Progenitor cell of endocrine pancreas (in vitro differentiated cells): ENCODE results near the gene SELENOT. TPM values are rescaled to one million over a fixed set of nuclear protein-coding genes. Genes with fewer than 3 reads are reported as not detected.

ENCODE experiments used
- DNase-seq: peaks from one replicate; pipeline ENCODE4 v3.0.0; 2021; ENCODE audit warnings: low spot score; ENCODE audit not compliant: unreplicated experiment
- H3K27ac Mint-ChIP-seq: 2 replicates; pipeline ENCODE4 v1.8.0; 2021; ENCODE audit warnings: mild to moderate bottlenecking, moderate library complexity, mixed read lengths
- H3K27me3 Mint-ChIP-seq: 2 replicates; pipeline ENCODE4 v1.8.0; 2021; ENCODE audit warnings: mixed read lengths
- H3K36me3 Mint-ChIP-seq: 2 replicates; pipeline ENCODE4 v1.8.0; 2022; ENCODE audit warnings: mixed read lengths; ENCODE audit not compliant: insufficient read depth
- H3K4me1 Mint-ChIP-seq: 2 replicates; pipeline ENCODE4 v1.8.0; 2021; ENCODE audit warnings: low read depth, mixed read lengths
- H3K4me3 Mint-ChIP-seq: 2 replicates; pipeline ENCODE4 v1.8.0; 2021; ENCODE audit warnings: low read depth, mild to moderate bottlenecking, moderate library complexity, mixed read lengths
- H3K9me3 Mint-ChIP-seq: 2 replicates; pipeline ENCODE4 v1.8.0; 2021; ENCODE audit warnings: low read depth, mixed read lengths
- CTCF ChIP-seq: fragments of 200-600 bp; sonication (generic); IDR thresholded peaks from one replicate; pipeline ENCODE4 v1.5.0; 2021; ENCODE audit warnings: antibody characterized with exemption, mild to moderate bottlenecking; ENCODE audit not compliant: unreplicated experiment
- total RNA-seq: library from RNA; stranded (reverse); gene quantifications from 2 replicates; pipeline ENCODE4 v1.2.1, GENCODE V29; 2021

Gene SELENOT
- total RNA-seq, 1 donor from 2014 or later: 68.1 TPM

DNA sequence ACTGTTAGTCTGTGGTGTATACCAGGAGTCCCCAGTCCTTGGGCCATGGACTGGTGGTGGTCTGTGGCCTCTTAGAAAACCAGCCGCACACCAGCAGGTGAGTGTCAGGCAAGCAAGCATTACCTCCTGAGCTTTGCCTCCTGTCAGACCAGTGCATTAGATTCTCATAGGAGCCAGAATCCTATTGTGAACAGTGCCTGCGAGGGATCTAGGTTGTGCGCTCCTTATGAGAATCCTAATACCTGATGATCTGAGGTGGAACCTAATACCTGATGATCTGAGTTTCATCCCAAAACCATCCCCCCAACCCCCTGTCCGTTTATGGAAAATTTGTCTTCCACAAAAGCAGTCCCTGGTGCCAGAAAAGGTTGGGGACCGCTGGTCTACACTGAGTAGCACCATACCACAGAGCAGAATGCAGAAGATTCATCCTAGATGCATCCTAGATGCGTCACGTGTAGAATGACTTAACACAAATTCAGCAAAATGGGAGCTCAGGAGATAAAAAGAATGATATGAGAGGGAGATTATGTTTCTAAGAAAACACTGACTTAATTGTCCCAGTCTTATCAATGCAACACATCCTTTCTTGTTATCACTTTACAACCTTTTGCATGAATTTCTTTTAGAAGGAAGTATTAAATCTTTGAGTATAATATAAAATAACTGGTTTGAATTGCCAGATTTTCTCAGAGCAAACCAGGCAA lies 28.5 kb downstream of the SELENOT start:
- Mint-ChIP-seq H3K27ac (no peak overlapping the region), H3K4me3 (no peak overlapping the region), H3K9me3 (no peaks in the 10 kb centered on the region), H3K27me3 (no peaks in the 10 kb centered on the region), H3K36me3 (peaks cover 5% of the 10 kb centered on the region), H3K4me1 (no peaks in the 10 kb centered on the region)
- no peak for TF ChIP-seq CTCF
- DNase-seq: no peak

- no peak for DNase-seq
- H3K4me1 Mint-ChIP-seq: no peaks in the 10 kb centered on the region
Measured at GRCh38 chr3:150635076-150635475, 32.0 kb downstream of the SELENOT start.

GRCh38 chr3:150635526-150635925 lies 32.4 kb downstream of the SELENOT start:
- no peaks in the 10 kb centered on the region for H3K9me3 Mint-ChIP-seq
- no peak for DNase-seq
- no peaks in the 10 kb centered on the region for H3K36me3 Mint-ChIP-seq
- no peaks in the 10 kb centered on the region for H3K4me1 Mint-ChIP-seq
- no peak for TF ChIP-seq CTCF
- H3K27ac Mint-ChIP-seq: no peak overlapping the region
- no peak overlapping the region for H3K4me3 Mint-ChIP-seq
- no peaks in the 10 kb centered on the region for H3K27me3 Mint-ChIP-seq

More at GRCh38 chr3:150635076-150635475, 32.0 kb downstream of the SELENOT start:
- no peaks in the 10 kb centered on the region for H3K27me3 Mint-ChIP-seq
- no peak for TF ChIP-seq CTCF
- H3K36me3 Mint-ChIP-seq: no peaks in the 10 kb centered on the region
- H3K9me3 Mint-ChIP-seq: no peaks in the 10 kb centered on the region
- H3K27ac Mint-ChIP-seq: no peak overlapping the region
- H3K4me3 Mint-ChIP-seq: no peak overlapping the region

DNA sequence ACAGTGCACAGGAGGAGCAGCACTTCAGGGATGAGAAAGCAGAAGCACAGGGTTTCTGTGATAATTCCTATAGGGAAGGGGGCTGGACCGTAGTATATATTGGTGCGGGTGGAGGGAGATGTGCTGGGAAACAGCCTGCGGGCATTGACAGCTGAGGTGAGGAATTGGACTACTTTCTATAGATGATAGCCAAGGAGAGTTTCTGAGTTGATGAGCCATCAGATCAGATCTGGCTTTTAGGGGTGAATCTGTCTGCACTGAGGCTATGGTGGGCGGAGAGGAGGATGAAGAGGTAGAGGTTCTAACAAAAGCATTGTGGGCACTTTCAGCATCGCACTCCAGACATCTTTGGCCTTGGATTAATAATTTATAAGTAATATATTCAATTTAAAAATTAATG lies 33.1 kb downstream of the SELENOT start:
- no peak for DNase-seq
- no peak for TF ChIP-seq CTCF
- Mint-ChIP-seq H3K36me3 (no peaks in the 10 kb centered on the region), H3K27me3 (no peaks in the 10 kb centered on the region), H3K27ac (no peak overlapping the region), H3K4me1 (no peaks in the 10 kb centered on the region), H3K9me3 (no peaks in the 10 kb centered on the region), H3K4me3 (no peak overlapping the region)

DNA sequence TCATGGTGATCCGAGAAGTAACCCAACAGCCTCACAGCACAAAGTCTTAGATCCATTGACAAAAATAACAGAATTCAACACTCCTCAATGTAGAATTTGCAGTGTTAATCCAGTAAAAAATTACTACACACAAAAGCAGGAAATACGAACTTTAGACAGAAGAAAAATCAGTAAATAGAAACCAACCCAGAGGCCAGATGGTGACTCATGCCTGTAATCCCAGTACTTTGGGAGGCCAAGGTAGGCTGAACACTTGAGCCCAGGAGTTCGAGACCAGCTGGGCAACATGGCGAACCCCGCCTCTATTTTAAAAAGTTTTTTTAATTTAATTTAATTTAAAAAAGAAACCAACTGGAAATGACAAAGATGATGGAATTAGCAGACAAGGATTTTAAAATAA lies 36.1 kb downstream of the SELENOT start:
- Mint-ChIP-seq H3K36me3 (no peaks in the 10 kb centered on the region), H3K9me3 (no peaks in the 10 kb centered on the region), H3K27me3 (no peaks in the 10 kb centered on the region), H3K4me1 (no peaks in the 10 kb centered on the region), H3K4me3 (no peak overlapping the region), H3K27ac (no peak overlapping the region)
- TF ChIP-seq CTCF: no peak
- no peak for DNase-seq
